Dermis microvascular lymphatic vessel endothelial cell (primary cell): ENCODE results near the gene WIPF2. TPM values are rescaled to one million over a fixed set of nuclear protein-coding genes. Genes with fewer than 3 reads are reported as not detected.

Experiments used
- DNase-seq, 2 donors: peaks; one replicate each; pipeline versions ENCODE4 v3.0.0 to v3.0.0-alpha.2; 2010; ENCODE audit warnings: low read depth in 2 of 2
- total RNA-seq: library from RNA; depleted of rRNA; stranded (reverse); fragments of >200 nt; gene quantifications from 2 replicates; pipeline ENCODE4 v1.2.1, GENCODE V29; 2014

The WIPF2 gene
- total RNA-seq, 1 donor from 2014 or later = 4.7 TPM

- DNase-seq = no peak
Observed at GRCh38 chr17:40247926-40248495, 28.9 kb downstream of the WIPF2 start.

DNA sequence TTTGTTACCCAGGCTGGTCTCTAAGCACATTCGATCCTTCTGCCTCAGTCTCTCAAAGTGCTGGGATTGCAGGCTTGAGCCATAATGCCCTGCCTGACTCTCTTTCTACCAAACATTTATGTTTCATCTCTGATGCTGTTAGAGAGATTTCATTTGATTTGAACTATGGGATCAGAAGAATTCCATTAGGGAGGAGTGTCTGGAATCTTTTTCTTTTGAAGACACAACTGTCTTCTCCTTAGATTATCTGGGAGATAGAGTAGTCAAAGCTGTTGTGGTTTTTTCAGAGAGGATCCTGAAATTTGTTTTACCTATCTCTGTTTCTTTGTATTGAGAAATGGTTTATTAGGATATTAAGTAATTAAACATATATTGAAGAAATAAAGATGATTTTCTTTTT is 29.4 kb downstream of the WIPF2 start:
- DNase-seq = no peak

- DNase-seq = peak; percentile 70 to 87
Observed at GRCh38 chr17:40251576-40251975, 32.5 kb downstream of the WIPF2 start.

GRCh38 chr17:40253565-40253964 is 34.5 kb downstream of the WIPF2 start:
- no peak for DNase-seq

- no peak for DNase-seq
Observed at GRCh38 chr17:40259505-40259904, 40.4 kb downstream of the WIPF2 start.

DNA sequence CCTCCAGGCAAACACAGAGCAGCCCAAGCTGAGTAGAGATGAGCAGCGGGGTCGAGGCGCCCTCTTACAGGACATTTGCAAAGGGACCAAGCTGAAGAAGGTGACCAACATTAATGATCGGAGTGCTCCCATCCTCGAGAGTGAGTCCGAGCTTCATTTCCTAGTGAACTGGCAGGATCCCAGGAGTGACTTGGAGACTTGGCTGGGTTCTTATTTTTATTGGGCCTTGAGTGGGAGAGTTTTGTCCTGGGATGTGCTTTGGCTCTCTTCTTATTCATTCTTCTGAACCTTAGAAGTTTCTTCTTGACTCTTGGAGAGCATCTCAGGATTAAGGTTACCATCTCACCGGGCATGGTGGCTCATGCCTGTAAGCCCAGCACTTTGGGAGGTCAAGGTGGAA is 41.4 kb downstream of the WIPF2 start:
- DNase-seq = no peak

GRCh38 chr17:40264458-40265185 is 45.5 kb downstream of the WIPF2 start:
- DNase-seq = no peak

DNA sequence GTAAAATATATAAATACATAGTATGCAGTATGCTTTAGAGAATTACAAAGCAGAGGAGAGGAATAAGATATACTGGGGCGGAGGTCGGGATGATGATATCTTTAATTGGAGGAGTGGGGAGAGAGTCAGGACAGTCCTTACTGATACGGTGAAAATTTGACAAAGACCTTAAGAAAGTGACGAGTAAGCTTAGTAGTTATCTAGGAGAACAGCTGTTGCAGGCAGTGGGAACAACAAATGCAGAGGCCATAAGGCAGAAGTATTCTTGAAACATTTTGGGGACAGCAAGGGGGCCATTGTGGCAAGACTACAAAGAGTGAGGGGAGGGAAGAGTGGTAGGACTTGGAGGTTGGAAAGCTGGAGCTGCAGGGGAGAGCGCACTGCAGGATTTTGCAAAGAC is 46.2 kb downstream of the WIPF2 start:
- no peak for DNase-seq

GRCh38 chr17:40266882-40267281 is 47.8 kb downstream of the WIPF2 start:
- no peak for DNase-seq

DNA sequence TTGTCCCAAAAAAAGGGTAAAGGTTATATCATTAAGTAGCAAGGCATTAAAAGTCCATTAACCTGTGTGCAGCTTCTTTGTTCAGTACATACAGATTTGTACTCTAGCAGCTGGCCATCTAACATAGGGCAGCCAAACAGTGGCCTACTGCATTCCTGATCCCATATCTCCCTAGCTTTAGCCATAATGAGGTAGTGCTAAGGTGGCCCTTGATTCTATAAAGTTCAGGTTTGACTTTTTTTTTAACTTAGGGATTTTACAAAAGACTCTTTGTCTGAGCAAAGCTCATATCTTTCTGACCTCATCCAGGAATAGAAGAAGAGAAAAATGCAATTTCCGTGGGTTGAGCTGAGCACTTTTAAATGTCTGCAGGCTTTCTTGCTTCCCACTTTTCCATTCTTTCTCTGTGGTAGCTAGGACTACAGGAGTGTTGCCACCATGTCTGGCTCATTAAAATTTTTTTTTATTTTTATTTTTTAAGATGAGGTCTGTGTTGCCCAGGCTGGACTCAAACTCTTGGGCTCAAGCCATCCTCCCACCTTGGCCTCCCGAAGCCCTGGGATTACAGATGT is 49.1 kb downstream of the WIPF2 start:
- DNase-seq = no peak

- no peak for DNase-seq
Observed at GRCh38 chr17:40278414-40278813, 59.3 kb downstream of the WIPF2 start.

DNA sequence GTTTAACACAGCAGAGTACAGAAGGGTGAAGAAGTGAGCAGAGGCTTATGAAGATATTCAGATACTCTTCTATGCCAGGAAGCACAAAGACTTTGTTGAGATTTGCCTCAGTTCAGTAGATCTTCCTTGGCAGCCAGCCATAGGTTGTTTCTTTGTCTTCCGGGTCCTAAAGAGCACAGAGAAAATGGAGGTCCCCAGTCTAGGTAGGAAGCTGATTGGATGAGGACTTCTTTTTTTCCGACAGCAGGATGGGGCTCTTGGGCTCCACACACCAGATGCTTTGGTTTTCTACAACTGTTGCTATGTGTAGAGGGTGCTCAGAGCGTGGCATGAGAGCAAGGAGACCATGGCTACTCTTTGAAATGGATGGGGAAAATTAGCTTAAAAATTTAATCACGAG is 60.3 kb downstream of the WIPF2 start:
- no peak for DNase-seq

GRCh38 chr17:40281663-40282062 is 62.6 kb downstream of the WIPF2 start:
- DNase-seq = no peak

GRCh38 chr17:40283662-40284061 is 64.6 kb downstream of the WIPF2 start:
- DNase-seq = peak in 1 of 2 donors; percentile 50

DNA sequence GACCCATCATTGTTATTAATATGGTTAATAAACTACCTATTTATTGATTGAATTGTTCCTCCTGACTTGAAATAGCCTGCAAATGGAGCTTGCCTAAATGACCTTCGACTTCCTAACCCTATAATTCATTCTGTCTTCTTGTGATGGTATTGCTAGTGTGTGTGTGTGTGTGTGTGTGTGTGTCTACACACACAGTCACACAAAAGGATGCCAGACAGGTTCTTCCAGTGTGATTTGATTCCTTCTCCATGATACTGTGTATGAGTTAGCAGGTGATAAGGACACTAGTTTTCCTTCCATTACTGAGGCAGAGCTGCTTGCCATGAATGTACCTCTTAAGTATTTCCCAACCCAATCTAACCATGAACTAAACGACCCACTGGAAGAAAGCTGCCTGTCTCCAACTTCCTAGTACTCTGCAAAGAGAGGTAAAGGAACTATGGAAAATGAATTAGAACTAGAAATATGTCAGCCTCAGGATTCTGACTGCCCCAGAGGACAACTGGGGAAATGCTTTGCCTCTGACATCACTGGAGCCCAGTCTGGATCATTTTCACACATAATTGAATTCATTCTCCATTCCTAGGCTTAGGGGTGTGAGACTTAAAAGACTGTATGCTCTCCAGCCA is 65.1 kb downstream of the WIPF2 start:
- DNase-seq = peak in 1 of 2 donors; percentile 62

- DNase-seq = no peak
Observed at GRCh38 chr17:40286473-40286872, 67.4 kb downstream of the WIPF2 start.

DNA sequence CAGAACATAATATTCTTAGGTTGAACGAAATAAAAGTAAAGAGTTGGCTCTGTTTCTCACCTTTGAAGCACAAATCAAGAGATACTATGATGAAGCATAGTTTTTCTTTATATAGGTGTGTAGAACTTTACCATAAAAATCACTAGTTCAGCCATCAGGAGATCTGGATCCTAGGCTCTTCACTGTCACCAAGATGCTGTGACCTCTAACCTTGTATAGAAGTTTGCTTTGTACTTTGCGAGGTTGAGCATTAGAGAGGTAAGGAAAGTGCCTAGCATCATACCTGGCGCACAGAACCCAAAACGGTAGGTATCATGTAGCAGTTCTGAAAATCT is 68.0 kb downstream of the WIPF2 start:
- no peak for DNase-seq

DNA sequence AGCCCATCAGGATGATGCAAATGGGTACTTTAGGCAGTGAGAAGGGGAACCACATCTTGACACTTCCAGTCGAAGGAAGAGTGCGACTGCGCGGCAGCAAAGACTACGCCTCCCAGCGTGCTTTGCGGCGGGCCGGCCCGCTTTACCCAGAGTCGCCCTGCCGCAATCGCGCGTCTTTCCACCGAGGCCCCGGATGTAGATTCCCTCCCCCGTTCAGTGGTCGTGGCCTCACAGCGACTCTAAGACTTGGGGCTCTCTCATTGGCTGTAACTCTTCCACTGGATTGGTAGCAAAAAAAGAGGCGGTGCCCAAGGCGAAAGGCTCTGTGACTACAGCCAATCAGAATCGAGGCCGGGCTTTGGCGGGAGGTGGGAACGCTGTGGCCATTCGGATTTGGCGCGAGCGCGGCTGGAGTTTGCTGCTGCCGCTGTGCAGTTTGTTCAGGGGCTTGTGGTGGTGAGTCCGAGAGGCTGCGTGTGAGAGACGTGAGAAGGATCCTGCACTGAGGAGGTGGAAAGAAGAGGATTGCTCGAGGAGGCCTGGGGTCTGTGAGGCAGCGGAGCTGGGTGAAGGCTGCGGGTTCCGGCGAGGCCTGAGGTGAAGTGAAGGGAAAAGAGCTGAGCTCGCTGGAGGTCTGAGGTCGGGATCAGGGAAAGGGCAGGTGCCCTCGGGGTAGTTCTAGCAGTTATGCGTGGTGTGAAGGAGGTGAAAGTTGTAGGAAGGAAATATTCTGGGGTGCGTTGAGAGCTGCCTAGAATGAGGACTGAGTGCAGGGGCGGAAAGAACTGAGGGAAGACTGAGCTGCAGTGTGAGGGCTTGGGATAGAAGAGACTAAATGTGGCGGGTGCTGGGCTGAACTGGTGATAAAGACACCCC is 68.6 kb downstream of the WIPF2 start, which contains the start of gene CDC6:
Gene CDC6 (plus strand): TSS at position 386 of the 876 bp plus-strand sequence. CDS start 1,542 bp downstream, outside the sequence.
- peak; percentile 98 to 99 for DNase-seq

GRCh38 chr17:40290629-40291280 is 71.7 kb downstream of the WIPF2 start:
- peak; percentile 90 to 92 for DNase-seq

GRCh38 chr17:40291281-40291664 is 72.2 kb downstream of the WIPF2 start:
- DNase-seq = no peak

GRCh38 chr17:40293363-40293762 is 74.3 kb downstream of the WIPF2 start:
- DNase-seq = peak; percentile 22 to 45
